GM18526 (cell line): ENCODE measurements around the gene PARD6B.

ENCODE experiments used
- POLR2A ChIP-seq: IDR thresholded peaks from 3 replicates; pipeline ENCODE4 v1.6.1; 2011; ENCODE audit not compliant: insufficient read length; ENCODE audit errors: extremely low read depth

The PARD6B gene

DNA sequence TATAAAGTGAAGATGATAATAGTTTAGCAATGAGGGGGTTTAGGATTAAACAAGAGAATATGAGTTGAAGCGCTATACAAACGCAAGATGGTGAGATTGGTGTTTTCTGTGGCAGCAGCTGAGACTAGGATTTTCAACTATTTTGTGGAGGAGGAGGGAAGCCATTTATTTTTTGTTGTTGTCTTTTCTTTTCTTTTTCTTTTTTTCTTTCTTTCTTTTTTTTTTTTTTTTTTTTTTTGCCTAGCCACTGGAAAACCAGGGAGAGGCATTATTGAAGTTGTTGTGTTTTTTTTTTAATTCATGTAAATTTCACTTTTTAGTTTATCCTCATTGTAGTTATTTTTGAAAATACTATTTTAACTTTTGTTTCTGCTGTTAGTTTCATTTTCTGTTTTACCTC, 15.9 kb downstream of the PARD6B start:
- TF ChIP-seq POLR2A: no peak

DNA sequence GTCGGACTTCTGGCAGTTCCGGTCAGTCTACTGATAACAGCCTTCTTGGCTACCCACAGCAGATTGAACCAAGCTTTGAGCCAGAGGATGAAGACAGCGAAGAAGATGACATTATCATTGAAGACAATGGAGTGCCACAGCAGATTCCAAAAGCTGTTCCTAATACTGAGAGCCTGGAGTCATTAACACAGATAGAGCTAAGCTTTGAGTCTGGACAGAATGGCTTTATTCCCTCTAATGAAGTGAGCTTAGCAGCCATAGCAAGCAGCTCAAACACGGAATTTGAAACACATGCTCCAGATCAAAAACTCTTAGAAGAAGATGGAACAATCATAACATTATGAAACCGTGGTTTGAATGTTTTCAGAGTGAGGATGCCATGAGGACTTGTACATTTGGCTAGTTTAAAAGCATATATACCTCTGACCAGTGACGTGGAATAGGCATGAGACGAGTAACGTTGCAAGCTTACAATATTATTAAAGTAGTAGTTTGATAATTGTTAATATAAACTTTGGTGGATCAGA, 18.8 kb downstream of the PARD6B start:
- no peak for TF ChIP-seq POLR2A

GRCh38 chr20:50753152-50753551, 21.8 kb downstream of the PARD6B start:
- no peak for TF ChIP-seq POLR2A

DNA sequence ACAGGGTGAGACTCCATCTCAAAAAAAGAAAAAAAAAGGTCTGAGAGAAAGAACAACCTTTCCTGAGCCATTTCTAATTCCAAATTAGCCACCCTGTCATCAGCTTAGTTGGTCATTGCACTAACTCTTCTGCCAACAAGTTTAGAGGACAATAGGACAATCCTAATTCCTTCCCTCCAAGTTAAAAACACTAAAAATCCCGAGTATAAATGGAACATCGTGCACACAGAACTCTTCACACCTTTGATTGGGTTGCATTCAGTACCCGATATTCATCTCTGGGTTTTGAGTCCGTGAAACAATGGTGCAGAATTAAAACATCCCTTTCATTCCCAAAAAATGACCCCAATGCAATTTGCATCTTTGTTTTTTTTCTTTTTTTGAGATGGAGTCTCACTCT, 23.0 kb downstream of the PARD6B start:
- no peak for TF ChIP-seq POLR2A

GRCh38 chr20:50756447-50756846, 25.1 kb downstream of the PARD6B start:
- no peak for TF ChIP-seq POLR2A

- TF ChIP-seq POLR2A: no peak
These were observed 27.1 kb downstream of the PARD6B start for GRCh38 chr20:50758469-50758868.

DNA sequence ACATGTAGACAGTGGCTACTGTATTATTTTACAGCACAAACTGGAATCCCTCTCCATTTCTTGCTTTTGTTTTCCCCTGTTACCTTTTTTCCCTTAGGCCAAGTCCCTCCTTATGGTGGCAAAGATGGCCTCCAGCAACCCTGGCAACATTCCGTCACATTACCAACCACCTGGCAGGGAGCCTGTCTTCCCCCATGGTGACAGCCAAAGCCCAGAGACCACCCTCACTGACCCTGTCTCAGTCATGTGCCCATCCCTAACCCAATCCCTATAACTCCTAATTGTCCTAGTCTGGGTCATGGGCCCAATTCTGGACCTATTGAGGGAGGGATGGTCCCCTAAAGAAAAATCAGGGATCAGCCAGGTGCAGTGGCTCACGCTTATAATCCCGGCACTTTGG, 27.6 kb downstream of the PARD6B start:
- TF ChIP-seq POLR2A: no peak

DNA sequence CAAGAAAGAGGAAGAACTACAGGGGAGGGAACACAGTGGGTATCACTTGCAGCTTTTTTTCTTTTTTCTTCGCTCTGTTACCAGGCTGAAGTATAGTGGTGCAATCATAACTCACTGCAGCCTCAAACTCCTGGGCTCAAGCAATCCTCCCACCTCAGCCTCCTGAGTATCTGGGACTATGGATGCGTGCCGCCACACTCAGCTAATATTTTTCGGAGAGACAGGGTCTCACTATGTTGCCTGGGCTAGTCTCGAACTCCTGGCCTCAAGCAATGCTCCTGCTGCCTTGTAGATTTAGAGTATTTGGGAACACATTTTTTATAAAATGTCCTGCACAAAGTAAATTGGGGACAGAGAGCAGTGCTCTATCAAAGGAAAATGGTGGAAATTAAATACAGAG, 28.3 kb downstream of the PARD6B start:
- TF ChIP-seq POLR2A: no peak

- no peak for TF ChIP-seq POLR2A
These were observed 30.7 kb downstream of the PARD6B start for GRCh38 chr20:50762045-50762422.

- TF ChIP-seq POLR2A: no peak
These were observed 31.2 kb downstream of the PARD6B start for GRCh38 chr20:50762435-50763220.

- no peak for TF ChIP-seq POLR2A
These were observed 34.3 kb downstream of the PARD6B start for GRCh38 chr20:50765674-50766073.

GRCh38 chr20:50772420-50773185, 41.2 kb downstream of the PARD6B start:
- TF ChIP-seq POLR2A: no peak

- no peak for TF ChIP-seq POLR2A
These were observed 43.1 kb downstream of the PARD6B start for GRCh38 chr20:50774515-50774914.

GRCh38 chr20:50776122-50776817, 44.9 kb downstream of the PARD6B start:
- no peak for TF ChIP-seq POLR2A

DNA sequence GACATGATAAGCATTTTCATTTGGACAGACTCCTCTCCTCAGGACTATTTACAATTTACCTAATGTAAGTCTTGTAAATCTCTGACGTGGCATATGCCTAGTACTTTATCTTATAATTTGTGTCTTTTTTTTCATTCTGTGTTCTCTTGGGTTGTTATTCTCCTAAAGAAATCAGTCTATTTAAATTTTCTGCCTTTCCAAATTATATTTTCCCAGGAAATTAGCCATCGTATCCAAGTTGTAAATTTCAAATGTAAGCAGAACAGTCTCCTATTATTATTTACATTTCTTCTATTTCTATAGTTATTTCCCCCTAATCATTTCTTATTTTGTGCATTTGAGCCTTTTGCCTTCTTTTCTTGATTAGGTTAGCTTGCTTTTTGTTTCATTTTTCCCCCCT, 46.0 kb downstream of the PARD6B start:
- no peak for TF ChIP-seq POLR2A

- no peak for TF ChIP-seq POLR2A
These were observed 52.0 kb downstream of the PARD6B start for GRCh38 chr20:50783390-50783789.

DNA sequence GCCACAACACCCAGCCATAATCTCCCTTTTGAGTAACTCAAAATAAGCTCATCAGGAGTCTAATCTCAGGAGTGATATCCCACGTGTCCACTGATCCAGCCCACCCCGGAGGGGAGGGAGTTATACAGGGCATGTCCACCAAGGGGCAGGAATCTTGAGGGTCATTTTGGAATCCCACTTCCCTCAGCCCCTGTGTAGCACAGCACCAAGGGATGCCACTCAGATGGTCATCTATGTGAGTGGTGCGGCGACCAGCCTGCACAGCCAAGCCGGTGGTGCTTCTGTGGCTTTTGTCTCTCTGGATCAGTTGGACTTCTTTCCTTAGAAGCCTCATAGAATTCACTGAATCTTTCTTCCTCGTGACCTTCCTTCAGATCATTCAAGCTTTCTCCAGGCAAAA, 52.5 kb downstream of the PARD6B start:
- no peak for TF ChIP-seq POLR2A
